ENCODE measurements around the gene SUSD4. TPM values are rescaled to one million over a fixed set of nuclear protein-coding genes. Genes with fewer than 3 reads are reported as not detected.

The SUSD4 gene
- total RNA-seq, 1 donor from 2014 or later = 3.5 TPM

GRCh38 chr1:223228931-223229528 is 134.9 kb downstream of the SUSD4 start:
- no peak overlapping the region for H3K4me3 ChIP-seq
- H3K4me2 ChIP-seq = no peak overlapping the region
- H3K27me3 Mint-ChIP-seq (ENCODE audit: insufficient read depth, low read depth) = peaks cover 8% of the 10 kb centered on the region
- no peaks in the 10 kb centered on the region for H3K36me3 Mint-ChIP-seq
- no peak overlapping the region for H3K27ac ChIP-seq
- no peak overlapping the region for H3K9ac ChIP-seq
- H3K27me3 ChIP-seq = no peaks in the 10 kb centered on the region
- DNase-seq (ENCODE audit: low spot score) = no peak
- no peaks in the 10 kb centered on the region for H3K4me1 ChIP-seq
- TF ChIP-seq, protein P1, sequence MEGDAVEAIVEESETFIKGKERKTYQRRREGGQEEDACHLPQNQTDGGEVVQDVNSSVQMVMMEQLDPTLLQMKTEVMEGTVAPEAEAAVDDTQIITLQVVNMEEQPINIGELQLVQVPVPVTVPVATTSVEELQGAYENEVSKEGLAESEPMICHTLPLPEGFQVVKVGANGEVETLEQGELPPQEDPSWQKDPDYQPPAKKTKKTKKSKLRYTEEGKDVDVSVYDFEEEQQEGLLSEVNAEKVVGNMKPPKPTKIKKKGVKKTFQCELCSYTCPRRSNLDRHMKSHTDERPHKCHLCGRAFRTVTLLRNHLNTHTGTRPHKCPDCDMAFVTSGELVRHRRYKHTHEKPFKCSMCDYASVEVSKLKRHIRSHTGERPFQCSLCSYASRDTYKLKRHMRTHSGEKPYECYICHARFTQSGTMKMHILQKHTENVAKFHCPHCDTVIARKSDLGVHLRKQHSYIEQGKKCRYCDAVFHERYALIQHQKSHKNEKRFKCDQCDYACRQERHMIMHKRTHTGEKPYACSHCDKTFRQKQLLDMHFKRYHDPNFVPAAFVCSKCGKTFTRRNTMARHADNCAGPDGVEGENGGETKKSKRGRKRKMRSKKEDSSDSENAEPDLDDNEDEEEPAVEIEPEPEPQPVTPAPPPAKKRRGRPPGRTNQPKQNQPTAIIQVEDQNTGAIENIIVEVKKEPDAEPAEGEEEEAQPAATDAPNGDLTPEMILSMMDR (IDR thresholded peaks at IDR 0.05) = no peak
- TF ChIP-seq EZH2 (IDR thresholded peaks at IDR 0.05) (no peak), EZH2phosphoT487 (IDR thresholded peaks at IDR 0.05) (no peak)
- H3K36me3 ChIP-seq = no peaks in the 10 kb centered on the region
- no peak overlapping the region for H2AFZ ChIP-seq (replicated peaks)
- no peaks in the 10 kb centered on the region for H3K9me3 ChIP-seq (ENCODE audit: low read depth)
- H3K9me3 Mint-ChIP-seq = no peaks in the 10 kb centered on the region
- H3K27ac Mint-ChIP-seq = no peak overlapping the region
- no peaks in the 10 kb centered on the region for H3K4me1 Mint-ChIP-seq
- no peaks in the 10 kb centered on the region for H4K20me1 ChIP-seq (ENCODE audit: low read depth)
- no peaks in the 10 kb centered on the region for H3K79me2 ChIP-seq (ENCODE audit: low read depth)
- H3K4me3 Mint-ChIP-seq = no peak overlapping the region
- H3F3A ChIP-seq (ENCODE audit: low read depth) = no peaks in the 10 kb centered on the region

GRCh38 chr1:223228201-223228600 is 135.8 kb downstream of the SUSD4 start:
- Histone ChIP-seq H3K79me2 (ENCODE audit: low read depth) (no peaks in the 10 kb centered on the region), H4K20me1 (ENCODE audit: low read depth) (no peaks in the 10 kb centered on the region), H2AFZ (replicated peaks) (no peak overlapping the region), H3K4me1 (no peaks in the 10 kb centered on the region), H3K4me2 (no peak overlapping the region), H3K4me3 (no peak overlapping the region), H3K9me3 (ENCODE audit: low read depth) (no peaks in the 10 kb centered on the region), H3K27ac (no peak overlapping the region), H3K36me3 (no peaks in the 10 kb centered on the region), H3F3A (ENCODE audit: low read depth) (no peaks in the 10 kb centered on the region), H3K27me3 (no peaks in the 10 kb centered on the region), H3K9ac (no peak overlapping the region)
- Mint-ChIP-seq H3K27ac (no peak overlapping the region), H3K9me3 (no peaks in the 10 kb centered on the region), H3K27me3 (ENCODE audit: insufficient read depth, low read depth) (peaks cover 8% of the 10 kb centered on the region), H3K4me3 (no peak overlapping the region), H3K36me3 (no peaks in the 10 kb centered on the region), H3K4me1 (no peaks in the 10 kb centered on the region)
- DNase-seq (ENCODE audit: low spot score) = no peak
- TF ChIP-seq EZH2 (IDR thresholded peaks at IDR 0.05) (no peak), EZH2phosphoT487 (IDR thresholded peaks at IDR 0.05) (no peak)
- TF ChIP-seq, protein P1 (IDR thresholded peaks at IDR 0.05) = no peak

- TF ChIP-seq EZH2phosphoT487 (IDR thresholded peaks at IDR 0.05) = no peak
- TF ChIP-seq EZH2 (IDR thresholded peaks at IDR 0.05) = no peak
- TF ChIP-seq, protein P1 (IDR thresholded peaks at IDR 0.05) = no peak
Measured at GRCh38 chr1:223227486-223228196, 136.3 kb downstream of the SUSD4 start.

More at GRCh38 chr1:223227486-223228196, 136.3 kb downstream of the SUSD4 start:
- no peaks in the 10 kb centered on the region for H3K4me1 Mint-ChIP-seq
- H3K4me3 Mint-ChIP-seq = no peak overlapping the region
- no peak for DNase-seq (ENCODE audit: low spot score)
- Histone ChIP-seq H3K4me1 (no peaks in the 10 kb centered on the region), H3K9ac (no peak overlapping the region), H3K36me3 (no peaks in the 10 kb centered on the region), H3K9me3 (ENCODE audit: low read depth) (no peaks in the 10 kb centered on the region), H3K27me3 (no peaks in the 10 kb centered on the region), H2AFZ (replicated peaks) (no peak overlapping the region), H3K27ac (no peak overlapping the region), H3K79me2 (ENCODE audit: low read depth) (no peaks in the 10 kb centered on the region), H3K4me3 (no peak overlapping the region), H3K4me2 (no peak overlapping the region), H4K20me1 (ENCODE audit: low read depth) (no peaks in the 10 kb centered on the region), H3F3A (ENCODE audit: low read depth) (no peaks in the 10 kb centered on the region)
- H3K9me3 Mint-ChIP-seq = no peaks in the 10 kb centered on the region
- no peaks in the 10 kb centered on the region for H3K36me3 Mint-ChIP-seq
- H3K27me3 Mint-ChIP-seq (ENCODE audit: insufficient read depth, low read depth) = peaks cover 10% of the 10 kb centered on the region
- H3K27ac Mint-ChIP-seq = no peak overlapping the region
